ENCODE results near the gene CA5A.
"Not testable (repeated sequence)": the region's sequence is repeated elsewhere in the genome, so short reads cannot be mapped to it uniquely, and the experiment has no call there.

CA5A gene

DNA sequence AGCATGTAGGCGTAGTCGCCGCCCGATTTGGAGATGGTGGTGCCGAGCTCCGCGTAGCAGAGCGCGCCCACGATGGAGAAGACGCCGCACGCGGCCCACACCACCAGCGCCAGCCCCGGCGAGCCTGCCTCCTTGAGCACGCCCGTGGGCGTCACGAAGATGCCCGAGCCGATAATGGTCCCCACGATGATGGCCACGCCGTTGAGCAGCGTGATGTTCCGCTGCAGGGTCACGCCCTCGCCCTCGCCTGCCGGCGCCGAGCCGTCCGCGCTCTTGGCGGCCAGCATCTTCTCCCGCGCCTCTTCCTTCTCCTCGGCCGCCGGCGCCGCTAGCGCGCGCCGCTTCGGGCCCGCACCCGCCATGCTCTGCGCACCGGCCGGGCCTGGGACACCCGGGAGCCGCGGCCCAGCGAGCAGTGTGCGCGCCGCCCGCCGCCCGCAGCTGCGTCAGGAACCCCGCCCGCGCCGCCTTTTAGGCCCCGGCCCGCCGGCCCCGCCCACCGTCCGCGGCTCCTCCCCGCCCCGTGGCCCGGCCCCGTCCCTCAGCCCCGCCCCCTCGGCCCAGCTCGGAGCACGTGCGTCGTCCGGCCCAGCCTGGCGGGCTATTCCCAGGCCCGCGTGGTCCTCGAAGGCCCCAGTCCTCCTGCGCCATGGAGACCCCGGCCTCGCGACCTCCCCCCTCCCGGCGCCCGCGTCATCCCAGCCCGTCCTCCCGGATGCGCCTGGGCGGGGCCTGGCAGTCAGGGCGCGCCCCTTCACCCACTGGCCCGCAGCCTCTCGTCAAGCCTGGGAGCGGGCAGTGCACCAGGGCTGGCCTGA is 67.1 kb downstream of the CA5A start, which contains the start of gene SLC7A5:
Gene SLC7A5, minus strand, starts transcription at position 447 of the 818 bp plus-strand sequence. Its CDS starts 85 bp downstream, at position 362.
- Histone ChIP-seq H3K4me3 (ENCODE audit: low read length in 2 of 2) (peak within 1 kb of the TSS; percentile 54 to 63), H3K9ac (ENCODE audit: low read depth in 1 of 2, low read length in 2 of 2) (peak within 1 kb of the TSS; percentile 24 to 53), H3K27ac (ENCODE audit: low read depth in 2 of 2, low read length in 2 of 2) (peak within 1 kb of the TSS; percentile 29 to 61)
- not testable (repeated sequence) for H3K4me1 ChIP-seq (ENCODE audit: control insufficient read depth in 2 of 2, insufficient read depth in 2 of 2, low read length in 2 of 2); H3K36me3 ChIP-seq (ENCODE audit: control insufficient read depth in 2 of 2, insufficient read depth in 2 of 2, low read length in 2 of 2); H3K9me3 ChIP-seq (ENCODE audit: control insufficient read depth in 2 of 2, low read length in 2 of 2); H3K27me3 ChIP-seq (ENCODE audit: control insufficient read depth in 2 of 2, insufficient read depth in 2 of 2, low read length in 2 of 2)

DNA sequence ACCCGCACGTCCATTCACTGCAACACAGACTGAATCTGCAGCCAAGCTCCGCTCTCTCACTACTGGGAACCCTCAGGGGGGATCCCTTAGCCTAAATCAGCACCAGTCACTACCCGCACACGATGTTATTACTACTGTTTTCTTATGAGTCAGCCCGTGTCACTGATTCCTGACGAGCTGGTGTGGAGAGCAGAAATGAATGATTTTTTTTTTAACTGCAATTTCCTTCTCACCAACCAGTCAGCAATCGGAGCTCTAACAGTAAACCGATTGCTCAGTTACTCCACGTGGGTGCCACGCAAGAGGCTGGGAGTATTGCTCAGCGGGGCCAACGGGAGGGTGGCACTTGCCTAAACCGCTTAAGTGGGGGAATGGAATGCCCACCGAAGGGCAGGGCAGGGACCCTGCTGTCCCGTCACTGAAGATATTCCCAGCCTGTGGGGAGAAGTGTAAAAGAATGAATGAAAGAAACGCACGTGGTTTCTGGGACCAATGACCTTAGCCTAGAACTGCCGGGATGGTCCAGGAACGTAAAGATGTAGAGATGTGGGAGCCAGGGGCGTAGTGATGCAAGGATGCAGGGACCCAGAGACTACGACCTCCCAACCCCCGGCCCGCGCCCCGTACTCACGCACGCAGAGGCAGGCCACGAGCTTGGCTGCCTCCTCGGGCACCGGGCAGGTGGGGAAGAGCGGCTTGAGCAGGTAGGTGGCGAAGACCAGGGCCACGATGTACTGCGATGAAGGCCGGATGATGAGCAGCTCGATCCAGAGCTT is 67.9 kb downstream of the CA5A start:
- Histone ChIP-seq H3K4me3 (ENCODE audit: low read length in 2 of 2) (peak overlapping the region; percentile 54 to 63), H3K27ac (ENCODE audit: low read depth in 2 of 2, low read length in 2 of 2) (peak overlapping the region in 1 of 2 donors; percentile 61), H3K9ac (ENCODE audit: low read depth in 1 of 2, low read length in 2 of 2) (peak overlapping the region in 1 of 2 donors; percentile 53)
- H3K9me3 ChIP-seq (ENCODE audit: control insufficient read depth in 2 of 2, low read length in 2 of 2); H3K4me1 ChIP-seq (ENCODE audit: control insufficient read depth in 2 of 2, insufficient read depth in 2 of 2, low read length in 2 of 2); H3K36me3 ChIP-seq (ENCODE audit: control insufficient read depth in 2 of 2, insufficient read depth in 2 of 2, low read length in 2 of 2); H3K27me3 ChIP-seq (ENCODE audit: control insufficient read depth in 2 of 2, insufficient read depth in 2 of 2, low read length in 2 of 2): not testable (repeated sequence)

DNA sequence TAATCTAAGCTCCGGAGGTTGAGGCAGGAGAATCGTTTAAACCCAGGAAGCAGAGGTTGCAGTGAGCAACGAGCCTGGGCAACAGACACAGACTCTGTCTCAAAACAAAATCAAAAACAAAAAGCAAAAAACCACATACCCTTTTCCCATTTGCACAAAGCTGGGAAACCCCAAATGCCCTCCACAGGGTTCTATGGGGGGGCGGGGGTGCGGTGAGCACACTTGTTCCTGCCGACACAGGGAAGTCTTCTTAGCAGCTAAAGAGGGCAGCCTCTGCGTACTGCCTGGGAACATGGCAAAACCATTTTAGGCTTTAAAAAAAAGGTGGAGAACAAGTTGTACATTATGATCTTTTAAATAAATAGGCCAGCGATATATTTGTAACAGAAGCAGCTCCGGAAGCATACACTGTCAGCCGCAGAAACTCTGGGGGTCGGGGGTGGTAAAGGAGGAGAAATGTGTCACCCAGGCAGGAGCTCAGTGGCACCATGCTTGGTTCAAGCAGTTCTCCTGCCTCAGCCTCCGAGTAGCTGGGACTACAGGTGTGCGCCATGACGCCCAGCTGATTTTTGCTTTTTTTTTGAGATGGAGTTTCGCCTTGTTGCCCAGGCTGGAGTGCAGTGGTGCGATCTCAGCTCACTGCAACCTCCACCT is 70.3 kb downstream of the CA5A start:
- not testable (repeated sequence) for H3K36me3 ChIP-seq (ENCODE audit: control insufficient read depth in 2 of 2, insufficient read depth in 2 of 2, low read length in 2 of 2); H3K27ac ChIP-seq (ENCODE audit: low read depth in 2 of 2, low read length in 2 of 2); H3K9me3 ChIP-seq (ENCODE audit: control insufficient read depth in 2 of 2, low read length in 2 of 2); H3K27me3 ChIP-seq (ENCODE audit: control insufficient read depth in 2 of 2, insufficient read depth in 2 of 2, low read length in 2 of 2); H3K4me1 ChIP-seq (ENCODE audit: control insufficient read depth in 2 of 2, insufficient read depth in 2 of 2, low read length in 2 of 2); H3K9ac ChIP-seq (ENCODE audit: low read depth in 1 of 2, low read length in 2 of 2)
- H3K4me3 ChIP-seq (ENCODE audit: low read length in 2 of 2), result peak overlapping the region in 1 of 2 donors; percentile 31

DNA sequence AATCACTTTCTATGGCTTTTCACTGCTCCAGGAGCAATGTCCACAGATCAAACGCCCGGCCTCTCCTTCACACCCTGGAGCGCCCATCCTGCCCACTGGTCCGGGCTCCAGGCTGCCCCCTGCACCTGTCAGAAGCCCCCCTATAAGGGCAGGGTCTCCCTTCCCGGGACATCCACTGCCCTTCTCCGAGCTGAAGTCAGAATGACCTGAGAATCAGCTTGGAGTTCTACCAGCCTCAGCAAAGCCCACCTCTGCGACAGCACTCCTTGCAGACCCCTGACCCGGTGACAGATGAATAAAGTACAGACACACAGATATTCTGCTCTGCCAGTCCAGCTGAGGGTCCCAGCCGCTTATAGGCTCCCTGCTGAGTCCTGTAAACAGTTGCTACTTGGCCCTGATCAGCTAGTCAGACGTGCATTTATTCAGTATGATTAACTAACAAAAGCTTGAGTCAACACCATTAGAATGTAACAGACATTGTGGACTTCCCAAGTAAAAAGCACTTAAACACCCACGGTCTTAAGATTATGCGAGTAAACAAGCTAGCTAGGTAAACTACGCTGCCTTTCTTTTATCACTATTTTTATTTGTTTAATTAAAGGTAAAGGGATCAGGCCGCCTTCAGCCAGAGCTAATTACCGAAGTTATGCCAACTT is 71.9 kb downstream of the CA5A start:
- Histone ChIP-seq H3K36me3 (ENCODE audit: control insufficient read depth in 2 of 2, insufficient read depth in 2 of 2, low read length in 2 of 2) (no peaks in the 10 kb centered on the region), H3K9me3 (ENCODE audit: control insufficient read depth in 2 of 2, low read length in 2 of 2) (no peaks in the 10 kb centered on the region), H3K27me3 (ENCODE audit: control insufficient read depth in 2 of 2, insufficient read depth in 2 of 2, low read length in 2 of 2) (no peaks in the 10 kb centered on the region), H3K27ac (ENCODE audit: low read depth in 2 of 2, low read length in 2 of 2) (no peak overlapping the region), H3K9ac (ENCODE audit: low read depth in 1 of 2, low read length in 2 of 2) (no peak overlapping the region), H3K4me3 (ENCODE audit: low read length in 2 of 2) (no peak overlapping the region), H3K4me1 (ENCODE audit: control insufficient read depth in 2 of 2, insufficient read depth in 2 of 2, low read length in 2 of 2) (peaks cover 4 to 7% of the 10 kb centered on the region in 2 donors)

DNA sequence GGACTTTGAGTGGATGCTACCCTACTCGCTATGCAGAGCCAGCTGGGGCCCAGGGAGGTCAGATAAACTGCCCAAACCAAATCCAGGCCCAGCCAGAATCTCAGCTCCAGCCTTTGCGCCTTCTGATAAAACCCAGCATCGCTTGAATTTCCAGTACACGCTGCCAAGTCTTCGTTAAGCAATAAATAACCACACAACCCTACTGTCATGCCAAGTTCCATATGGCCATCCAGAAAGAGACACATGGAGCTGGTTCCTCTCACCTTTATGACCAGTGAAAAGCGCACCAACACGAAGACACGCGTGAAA is 73.0 kb downstream of the CA5A start:
- not testable (repeated sequence) for H3K9me3 ChIP-seq (ENCODE audit: control insufficient read depth in 2 of 2, low read length in 2 of 2); H3K4me1 ChIP-seq (ENCODE audit: control insufficient read depth in 2 of 2, insufficient read depth in 2 of 2, low read length in 2 of 2); H3K36me3 ChIP-seq (ENCODE audit: control insufficient read depth in 2 of 2, insufficient read depth in 2 of 2, low read length in 2 of 2); H3K4me3 ChIP-seq (ENCODE audit: low read length in 2 of 2); H3K9ac ChIP-seq (ENCODE audit: low read depth in 1 of 2, low read length in 2 of 2); H3K27me3 ChIP-seq (ENCODE audit: control insufficient read depth in 2 of 2, insufficient read depth in 2 of 2, low read length in 2 of 2)
- H3K27ac ChIP-seq (ENCODE audit: low read depth in 2 of 2, low read length in 2 of 2), result peak overlapping the region in 1 of 2 donors; percentile 9

DNA sequence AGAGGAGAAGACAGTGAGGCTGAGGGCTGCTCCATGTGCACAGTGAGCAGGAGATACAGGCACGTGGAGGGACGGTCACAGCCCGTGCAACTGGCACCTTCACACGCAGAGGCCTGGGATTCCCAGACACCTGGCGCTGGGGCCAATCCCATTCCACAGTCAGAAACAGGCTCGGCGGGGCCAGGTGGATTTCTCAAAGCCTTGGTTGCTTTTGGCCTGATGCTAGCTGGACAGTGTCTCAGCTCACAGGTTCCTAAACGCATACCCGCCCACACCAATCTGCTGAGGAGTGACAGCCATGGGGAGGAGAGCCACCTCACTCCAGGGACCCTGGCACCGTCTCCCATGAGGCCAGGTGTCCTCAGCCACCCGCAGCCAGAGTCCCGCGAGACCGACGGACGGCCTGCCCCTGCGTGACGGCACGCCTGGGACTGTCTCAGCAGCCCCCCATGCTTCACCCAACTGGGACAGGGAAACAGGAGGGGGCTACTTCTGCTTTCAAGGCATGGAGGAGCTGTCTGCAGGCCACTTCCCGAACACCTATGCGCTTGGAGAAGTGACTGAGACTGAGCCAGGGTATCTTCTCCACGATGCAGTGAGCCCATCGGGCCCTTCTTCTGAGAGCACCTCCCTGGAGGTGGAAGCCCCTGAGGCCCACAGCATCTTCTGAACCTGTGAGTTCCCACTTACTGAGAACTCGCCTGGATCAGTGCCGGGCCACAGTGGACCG is 73.6 kb downstream of the CA5A start:
- H3K9me3 ChIP-seq (ENCODE audit: control insufficient read depth in 2 of 2, low read length in 2 of 2); H3K4me3 ChIP-seq (ENCODE audit: low read length in 2 of 2); H3K4me1 ChIP-seq (ENCODE audit: control insufficient read depth in 2 of 2, insufficient read depth in 2 of 2, low read length in 2 of 2); H3K9ac ChIP-seq (ENCODE audit: low read depth in 1 of 2, low read length in 2 of 2); H3K27me3 ChIP-seq (ENCODE audit: control insufficient read depth in 2 of 2, insufficient read depth in 2 of 2, low read length in 2 of 2); H3K36me3 ChIP-seq (ENCODE audit: control insufficient read depth in 2 of 2, insufficient read depth in 2 of 2, low read length in 2 of 2): not testable (repeated sequence)
- H3K27ac ChIP-seq (ENCODE audit: low read depth in 2 of 2, low read length in 2 of 2), result peak overlapping the region in 1 of 2 donors; percentile 9

DNA sequence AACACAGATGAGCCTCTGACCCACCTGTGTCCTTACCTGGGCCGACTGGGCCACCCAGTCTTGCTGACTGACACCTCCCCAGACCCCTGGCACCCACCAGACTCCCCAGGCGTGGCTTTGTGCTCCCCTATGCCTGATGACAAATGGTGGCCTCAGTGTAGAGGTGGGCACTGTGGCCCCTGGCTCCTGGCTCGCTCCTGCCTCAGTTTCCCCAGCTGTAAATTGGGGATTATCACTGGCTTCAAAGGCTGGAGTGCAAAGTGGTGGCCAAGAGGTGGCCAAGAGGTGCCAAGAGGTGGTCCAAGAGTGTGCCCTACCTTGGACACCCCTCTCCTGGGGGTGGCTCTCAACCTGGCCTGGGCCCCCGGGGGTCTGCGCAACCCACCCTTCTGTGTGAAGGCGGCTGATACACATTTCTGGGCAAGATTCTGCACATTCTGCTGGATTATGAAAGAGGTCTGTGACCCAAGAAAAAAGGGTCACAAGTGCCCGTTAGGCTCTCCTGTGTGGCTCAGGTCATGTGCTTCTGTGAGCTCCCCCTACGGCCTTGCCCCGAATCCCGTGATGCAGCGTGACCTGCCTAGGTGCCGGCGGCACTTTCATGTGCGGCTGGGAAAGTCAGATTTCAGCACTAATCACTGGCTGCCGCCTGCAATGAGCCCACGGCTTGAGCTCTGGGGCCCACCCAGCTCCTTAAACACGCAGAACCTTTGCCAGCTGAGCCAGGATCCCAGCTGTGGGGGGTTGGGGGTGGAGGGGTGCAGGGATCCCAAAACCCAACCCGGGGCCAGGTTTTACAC is 74.8 kb downstream of the CA5A start:
- H3K27me3 ChIP-seq (ENCODE audit: control insufficient read depth in 2 of 2, insufficient read depth in 2 of 2, low read length in 2 of 2); H3K4me3 ChIP-seq (ENCODE audit: low read length in 2 of 2); H3K9ac ChIP-seq (ENCODE audit: low read depth in 1 of 2, low read length in 2 of 2); H3K4me1 ChIP-seq (ENCODE audit: control insufficient read depth in 2 of 2, insufficient read depth in 2 of 2, low read length in 2 of 2); H3K36me3 ChIP-seq (ENCODE audit: control insufficient read depth in 2 of 2, insufficient read depth in 2 of 2, low read length in 2 of 2); H3K9me3 ChIP-seq (ENCODE audit: control insufficient read depth in 2 of 2, low read length in 2 of 2); H3K27ac ChIP-seq (ENCODE audit: low read depth in 2 of 2, low read length in 2 of 2): not testable (repeated sequence)

DNA sequence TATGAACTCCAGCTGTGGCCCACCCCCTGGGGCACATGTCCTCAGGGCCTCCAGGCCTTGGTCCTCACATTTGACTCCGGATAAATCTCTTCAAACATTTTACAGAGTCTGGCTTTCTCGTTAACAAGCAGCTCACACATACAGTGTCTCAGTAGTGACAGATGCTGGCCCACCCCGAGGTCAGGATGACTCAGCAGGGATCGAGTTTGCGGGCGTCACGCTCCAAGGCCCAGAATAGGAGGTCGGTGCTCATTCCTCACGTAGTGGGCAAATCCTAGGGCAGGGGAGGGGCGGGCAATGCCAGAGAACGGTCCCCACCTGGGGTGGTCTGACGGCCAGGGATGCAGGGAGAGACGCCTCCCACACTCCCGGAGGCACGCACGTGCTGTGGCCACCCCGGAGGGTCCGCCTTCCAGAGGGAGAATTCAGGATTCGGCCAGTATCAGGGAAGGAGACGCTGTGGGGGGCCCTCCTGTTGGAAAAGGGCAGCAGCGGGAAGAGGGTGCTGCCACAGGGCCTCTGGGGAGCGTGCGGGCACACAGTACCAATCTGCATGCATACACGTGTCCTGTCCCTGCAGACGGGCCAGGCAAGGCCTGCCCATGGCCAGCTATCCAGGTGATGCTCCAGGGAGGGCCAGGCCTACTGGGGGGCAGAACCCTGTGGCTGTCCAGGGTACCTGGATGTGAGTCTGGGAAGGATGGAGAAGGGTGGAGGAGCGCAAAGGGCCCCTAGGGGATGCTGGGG is 75.6 kb downstream of the CA5A start:
- H3K9ac ChIP-seq (ENCODE audit: low read depth in 1 of 2, low read length in 2 of 2), result no peak overlapping the region
- no peaks in the 10 kb centered on the region for H3K27me3 ChIP-seq (ENCODE audit: control insufficient read depth in 2 of 2, insufficient read depth in 2 of 2, low read length in 2 of 2)
- no peak overlapping the region for H3K4me3 ChIP-seq (ENCODE audit: low read length in 2 of 2)
- H3K9me3 ChIP-seq (ENCODE audit: control insufficient read depth in 2 of 2, low read length in 2 of 2), result no peaks in the 10 kb centered on the region
- peaks cover 2 to 7% of the 10 kb centered on the region in 2 donors for H3K4me1 ChIP-seq (ENCODE audit: control insufficient read depth in 2 of 2, insufficient read depth in 2 of 2, low read length in 2 of 2)
- H3K27ac ChIP-seq (ENCODE audit: low read depth in 2 of 2, low read length in 2 of 2), result no peak overlapping the region
- H3K36me3 ChIP-seq (ENCODE audit: control insufficient read depth in 2 of 2, insufficient read depth in 2 of 2, low read length in 2 of 2), result no peaks in the 10 kb centered on the region
